ENCODE results near the gene CREBBP. TPM values are rescaled to one million over a fixed set of nuclear protein-coding genes. Genes with fewer than 3 reads are reported as not detected.

Gene CREBBP
- total RNA-seq, 1 donor from 2014 or later: 45.3 TPM

- Mint-ChIP-seq H3K36me3 (ENCODE audit: low read depth) (peaks cover 48% of the 10 kb centered on the region), H3K9me3 (no peaks in the 10 kb centered on the region), H3K27me3 (no peaks in the 10 kb centered on the region), H3K4me1 (peaks cover 7% of the 10 kb centered on the region), H3K27ac (peak overlapping the region; percentile 46), H3K4me3 (no peak overlapping the region)
- intact Hi-C loops (cut with micrococcal nuclease): loop anchor here (2.0 kb wide), 1 partner anchor 62 kb away; no protein-coding TSS in a partner anchor
- no peak for DNase-seq
Measured at GRCh38 chr16:3687021-3687420, 193.5 kb downstream of the CREBBP start.

DNA sequence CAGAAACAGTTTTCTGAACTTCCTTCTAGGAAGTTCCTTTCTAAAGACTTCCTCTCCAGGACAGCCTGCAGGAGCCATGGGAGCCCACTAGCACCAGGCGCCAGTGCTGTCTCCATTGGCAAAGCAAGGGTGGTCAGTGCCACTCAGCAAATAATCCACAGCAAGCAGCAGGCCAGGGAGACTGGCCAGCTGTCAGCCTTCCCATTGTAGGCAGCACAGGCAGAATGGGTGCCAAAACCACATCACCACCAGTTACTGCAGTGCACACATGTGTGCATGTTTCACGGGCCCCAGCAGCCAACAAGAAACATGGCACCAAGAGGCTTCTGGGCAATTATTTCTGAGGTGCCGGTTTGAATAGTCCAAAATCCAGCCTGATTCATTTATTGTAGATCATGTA is 199.3 kb downstream of the CREBBP start:
- intact Hi-C loops (cut with micrococcal nuclease): no loop called here
- H3K9me3 Mint-ChIP-seq: no peaks in the 10 kb centered on the region
- H3K36me3 Mint-ChIP-seq (ENCODE audit: low read depth): peaks cover 47% of the 10 kb centered on the region
- no peaks in the 10 kb centered on the region for H3K4me1 Mint-ChIP-seq
- no peaks in the 10 kb centered on the region for H3K27me3 Mint-ChIP-seq
- H3K27ac Mint-ChIP-seq: no peak overlapping the region
- no peak overlapping the region for H3K4me3 Mint-ChIP-seq
- DNase-seq: no peak

DNA sequence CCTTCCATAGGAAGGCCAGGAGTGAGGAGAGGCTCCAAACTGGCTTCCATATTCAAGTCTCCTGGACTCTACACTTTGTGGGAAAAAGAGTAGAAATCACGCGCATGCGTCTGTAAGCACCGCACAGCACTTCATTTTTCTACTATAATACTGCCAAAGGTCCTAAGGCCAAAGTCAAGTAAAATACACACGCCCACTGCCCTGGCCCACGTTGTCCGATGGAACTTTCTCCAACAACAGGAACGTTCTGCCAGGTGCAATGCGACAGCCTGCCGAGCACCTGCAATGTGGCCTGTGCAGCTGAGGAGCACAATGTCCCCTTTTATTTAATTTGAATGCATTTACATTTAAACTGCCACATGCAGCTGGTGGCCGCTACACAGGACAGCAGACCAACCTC is 202.5 kb downstream of the CREBBP start:
- intact Hi-C loops (cut with micrococcal nuclease): no loop called here
- H3K36me3 Mint-ChIP-seq (ENCODE audit: low read depth): peaks cover 51% of the 10 kb centered on the region
- H3K4me3 Mint-ChIP-seq: no peak overlapping the region
- H3K27me3 Mint-ChIP-seq: no peaks in the 10 kb centered on the region
- H3K9me3 Mint-ChIP-seq: no peaks in the 10 kb centered on the region
- H3K27ac Mint-ChIP-seq: no peak overlapping the region
- DNase-seq: no peak
- H3K4me1 Mint-ChIP-seq: no peaks in the 10 kb centered on the region

DNA sequence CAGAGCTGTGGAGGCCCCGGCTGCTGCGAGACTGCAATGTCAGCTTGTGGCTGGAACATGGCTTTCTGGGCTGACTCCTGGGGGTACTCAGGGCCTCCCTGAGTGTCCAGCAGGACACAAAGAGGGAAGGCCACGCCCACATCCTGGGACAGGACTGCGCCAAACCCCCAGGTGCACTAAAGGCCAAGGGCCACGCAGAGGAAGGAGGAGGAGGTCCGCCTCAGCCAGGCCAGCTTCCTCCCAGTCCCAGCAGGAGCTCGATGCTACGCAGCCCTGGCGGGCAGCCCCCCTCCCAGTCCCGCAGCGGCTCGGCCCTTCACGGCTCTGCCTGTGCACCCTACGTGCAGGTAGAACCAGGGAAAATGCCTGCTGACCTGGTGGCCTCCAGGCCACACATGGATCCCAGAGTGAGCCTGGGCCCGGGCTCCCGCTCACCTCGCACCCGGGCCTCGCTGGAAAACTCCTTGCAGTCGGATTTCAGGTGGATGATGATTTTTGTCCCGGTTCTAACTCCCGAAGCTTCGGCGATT is 204.8 kb downstream of the CREBBP start:
- intact Hi-C loops (cut with micrococcal nuclease): no loop called here
- no peaks in the 10 kb centered on the region for H3K4me1 Mint-ChIP-seq
- H3K36me3 Mint-ChIP-seq (ENCODE audit: low read depth): peaks cover 50% of the 10 kb centered on the region
- no peak for DNase-seq
- no peaks in the 10 kb centered on the region for H3K27me3 Mint-ChIP-seq
- H3K4me3 Mint-ChIP-seq: no peak overlapping the region
- no peak overlapping the region for H3K27ac Mint-ChIP-seq
- no peaks in the 10 kb centered on the region for H3K9me3 Mint-ChIP-seq

Other genes with a start within 250 kb of the CREBBP start
- gene DNASE1, start 226.0 kb downstream of the CREBBP start, total RNA-seq: 11.0 and 11.6 TPM in 2 replicates
- gene TRAP1, start 163.2 kb downstream of the CREBBP start, total RNA-seq: 394 and 421 TPM in 2 replicates
- gene ADCY9, start 235.7 kb upstream of the CREBBP start, total RNA-seq: 8.9 and 9.6 TPM in 2 replicates

All from activated CD4-positive, alpha-beta T cell treated with anti-CD3 and anti-CD28 coated beads, Interleukin-2, amount 10 ng/mL, durations not matched to agents 24 days and 14 days (primary cell).